ENCODE results near the gene RPS5. TPM values are rescaled to one million over a fixed set of nuclear protein-coding genes. Genes with fewer than 3 reads are reported as not detected.

Gene RPS5
- total RNA-seq, 1 donor from 2014 or later, result 571 TPM

- peaks cover 4% of the 10 kb centered on the region for H3K27me3 Mint-ChIP-seq (ENCODE audit: unreplicated experiment)
- no peaks in the 10 kb centered on the region for H3K36me3 Mint-ChIP-seq (ENCODE audit: unreplicated experiment)
- peak overlapping the region; percentile 97 for H3K4me3 Mint-ChIP-seq (ENCODE audit: unreplicated experiment)
- TF ChIP-seq CTCF (IDR thresholded peaks at IDR 0.05; ENCODE audit: partially characterized antibody, unreplicated experiment), result no peak
- DNase-seq, result no peak
- peaks cover 6% of the 10 kb centered on the region for H3K9me3 Mint-ChIP-seq (ENCODE audit: unreplicated experiment)
- peak overlapping the region; percentile 97 for H3K27ac Mint-ChIP-seq (ENCODE audit: unreplicated experiment)
- peaks cover 9% of the 10 kb centered on the region for H3K4me1 Mint-ChIP-seq (ENCODE audit: low read depth, unreplicated experiment)
Measured at GRCh38 chr19:58385891-58386575, 1.0 kb upstream of the RPS5 start.

- peak overlapping the region; percentile 97 for H3K4me3 Mint-ChIP-seq (ENCODE audit: unreplicated experiment)
- DNase-seq, result no peak
- peak overlapping the region; percentile 97 for H3K27ac Mint-ChIP-seq (ENCODE audit: unreplicated experiment)
- peaks cover 6% of the 10 kb centered on the region for H3K4me1 Mint-ChIP-seq (ENCODE audit: low read depth, unreplicated experiment)
- H3K27me3 Mint-ChIP-seq (ENCODE audit: unreplicated experiment), result peaks cover 4% of the 10 kb centered on the region
- no peak for TF ChIP-seq CTCF (IDR thresholded peaks at IDR 0.05; ENCODE audit: partially characterized antibody, unreplicated experiment)
- H3K36me3 Mint-ChIP-seq (ENCODE audit: unreplicated experiment), result no peaks in the 10 kb centered on the region
- H3K9me3 Mint-ChIP-seq (ENCODE audit: unreplicated experiment), result peaks cover 6% of the 10 kb centered on the region
Measured at GRCh38 chr19:58387338-58388174, 487 bp downstream of the RPS5 start.

GRCh38 chr19:58388175-58388526 lies 1.1 kb downstream of the RPS5 start:
- peak overlapping the region; percentile 97 for H3K27ac Mint-ChIP-seq (ENCODE audit: unreplicated experiment)
- H3K36me3 Mint-ChIP-seq (ENCODE audit: unreplicated experiment), result no peaks in the 10 kb centered on the region
- peak overlapping the region; percentile 97 for H3K4me3 Mint-ChIP-seq (ENCODE audit: unreplicated experiment)
- no peak for TF ChIP-seq CTCF (IDR thresholded peaks at IDR 0.05; ENCODE audit: partially characterized antibody, unreplicated experiment)
- H3K27me3 Mint-ChIP-seq (ENCODE audit: unreplicated experiment), result peaks cover 4% of the 10 kb centered on the region
- H3K4me1 Mint-ChIP-seq (ENCODE audit: low read depth, unreplicated experiment), result peaks cover 6% of the 10 kb centered on the region
- DNase-seq, result no peak
- H3K9me3 Mint-ChIP-seq (ENCODE audit: unreplicated experiment), result peaks cover 6% of the 10 kb centered on the region

GRCh38 chr19:58392945-58393724 lies 6.1 kb downstream of the RPS5 start:
- H3K27me3 Mint-ChIP-seq (ENCODE audit: unreplicated experiment), result peaks cover 8% of the 10 kb centered on the region
- no peaks in the 10 kb centered on the region for H3K36me3 Mint-ChIP-seq (ENCODE audit: unreplicated experiment)
- H3K4me1 Mint-ChIP-seq (ENCODE audit: low read depth, unreplicated experiment), result peaks cover 2% of the 10 kb centered on the region
- H3K4me3 Mint-ChIP-seq (ENCODE audit: unreplicated experiment), result no peak overlapping the region
- H3K9me3 Mint-ChIP-seq (ENCODE audit: unreplicated experiment), result peaks cover 8% of the 10 kb centered on the region
- no peak for DNase-seq
- no peak for TF ChIP-seq CTCF (IDR thresholded peaks at IDR 0.05; ENCODE audit: partially characterized antibody, unreplicated experiment)
- H3K27ac Mint-ChIP-seq (ENCODE audit: unreplicated experiment), result no peak overlapping the region

Measured in glutamatergic neuron (in vitro differentiated cells).